DMS153 (cell line): ENCODE results near the gene STRAP.
"Not testable (repeated sequence)": the region's sequence is repeated elsewhere in the genome, so short reads cannot be mapped to it uniquely, and the experiment has no call there.

Source experiments
- DNase-seq: peaks from one replicate; lab custom pipeline; 2025; lab: John Stamatoyannopoulos, UW

Gene STRAP

DNA sequence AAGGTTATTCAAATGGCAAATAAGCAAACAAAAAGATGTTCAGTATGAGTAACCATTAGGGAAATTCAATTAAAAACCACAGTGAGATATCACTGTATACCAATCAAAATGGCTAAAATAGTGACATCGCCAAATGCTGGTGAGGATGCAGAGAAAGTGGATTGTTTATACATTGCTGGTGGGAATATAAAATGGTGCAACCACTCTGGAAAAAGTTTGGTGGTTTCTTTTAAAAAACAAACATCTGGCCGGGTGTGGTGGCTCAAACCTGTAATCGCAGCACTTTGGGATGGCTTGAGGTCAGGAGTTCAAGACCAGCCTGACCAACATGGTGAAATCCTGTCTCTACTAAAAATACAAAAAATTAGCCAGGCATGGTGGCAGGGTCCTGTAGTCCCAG lies 14.0 kb upstream of the STRAP start:
- DNase-seq: no peak

DNA sequence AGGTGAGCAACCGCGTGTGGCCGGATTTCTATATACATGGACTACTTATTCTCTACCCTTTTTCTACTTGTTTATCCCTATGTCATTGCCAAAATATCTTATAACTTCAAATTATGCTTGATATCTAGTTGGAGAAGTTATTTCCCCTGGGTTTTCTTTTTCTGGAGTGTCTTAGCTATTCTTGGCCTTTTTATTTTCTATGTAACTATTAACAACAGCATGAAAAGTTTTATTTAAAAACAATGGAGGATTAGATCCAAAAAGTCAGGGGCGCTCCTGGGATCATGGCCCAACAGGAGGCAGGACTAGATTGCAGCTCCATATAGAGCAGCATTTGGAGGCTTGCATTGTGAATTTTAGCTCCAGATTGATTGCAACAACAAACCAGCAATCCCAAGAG lies 8.6 kb upstream of the STRAP start:
- DNase-seq: no peak

DNA sequence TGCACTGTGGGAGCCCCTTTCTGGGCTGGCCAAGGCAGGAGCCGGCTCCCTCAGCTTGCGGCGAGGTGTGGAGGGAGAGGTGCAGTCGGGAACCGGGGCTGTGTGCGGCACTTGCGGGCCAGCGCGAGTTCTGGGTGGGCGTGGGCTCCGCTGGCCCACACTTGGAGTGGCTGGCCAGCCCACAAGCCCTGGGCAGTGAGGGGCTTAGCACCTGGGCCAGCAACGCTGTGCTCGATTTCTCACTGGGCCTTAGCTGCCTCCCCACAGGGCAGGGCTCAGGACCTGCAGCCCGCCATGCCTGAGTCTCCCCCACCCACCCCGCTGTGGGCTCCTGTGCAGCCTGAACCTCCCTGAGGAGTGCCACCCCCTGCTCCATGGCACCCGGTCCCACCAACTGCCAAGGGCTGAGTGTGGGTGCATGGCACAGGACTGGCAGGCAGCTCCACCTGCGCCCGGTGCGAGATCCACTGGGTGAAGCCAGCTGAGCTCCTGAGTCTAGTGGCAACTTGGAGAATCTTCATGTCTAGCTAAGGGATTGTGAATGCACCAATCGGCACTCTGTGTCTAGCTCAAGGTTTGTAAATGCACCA lies 7.5 kb upstream of the STRAP start:
- not testable (repeated sequence) for DNase-seq

DNA sequence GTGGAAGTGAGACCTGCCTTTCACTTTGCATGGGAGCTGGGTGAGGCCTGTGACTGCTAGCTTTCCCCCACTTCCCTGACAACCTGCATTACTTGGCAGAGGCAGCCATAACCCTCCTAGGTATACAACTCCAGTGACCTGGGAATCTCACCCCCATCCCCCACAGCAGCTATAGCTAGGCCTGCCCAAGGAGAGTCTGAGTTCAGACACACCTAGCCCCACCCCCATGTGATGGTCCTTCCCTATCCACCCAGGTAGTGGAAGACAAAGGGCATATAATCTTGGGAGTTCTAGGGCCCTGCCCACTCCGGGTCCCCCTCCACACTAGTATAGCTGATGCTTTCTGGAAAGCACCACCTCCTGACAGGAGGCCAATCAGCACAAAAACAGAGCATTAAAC lies 6.3 kb upstream of the STRAP start:
- no peak for DNase-seq

DNA sequence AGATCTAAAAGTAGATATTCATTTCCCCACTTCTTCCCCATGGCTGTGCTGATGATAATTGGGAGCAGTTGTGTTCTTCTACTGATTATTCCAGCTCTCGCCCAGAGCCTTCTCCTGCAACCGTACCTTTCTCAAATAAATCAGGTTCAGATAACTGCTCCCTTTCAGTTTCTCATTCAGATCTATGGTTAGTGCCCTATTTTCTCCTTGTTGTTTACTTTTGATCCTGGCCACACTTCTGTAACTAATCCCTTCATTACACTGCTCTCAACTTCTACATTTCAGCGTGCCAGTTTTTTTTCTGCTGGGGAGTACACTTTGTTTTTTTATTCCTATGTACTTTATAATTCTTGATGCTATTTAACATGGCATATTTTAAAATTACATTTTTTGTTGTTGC lies 2.8 kb upstream of the STRAP start:
- no peak for DNase-seq

DNA sequence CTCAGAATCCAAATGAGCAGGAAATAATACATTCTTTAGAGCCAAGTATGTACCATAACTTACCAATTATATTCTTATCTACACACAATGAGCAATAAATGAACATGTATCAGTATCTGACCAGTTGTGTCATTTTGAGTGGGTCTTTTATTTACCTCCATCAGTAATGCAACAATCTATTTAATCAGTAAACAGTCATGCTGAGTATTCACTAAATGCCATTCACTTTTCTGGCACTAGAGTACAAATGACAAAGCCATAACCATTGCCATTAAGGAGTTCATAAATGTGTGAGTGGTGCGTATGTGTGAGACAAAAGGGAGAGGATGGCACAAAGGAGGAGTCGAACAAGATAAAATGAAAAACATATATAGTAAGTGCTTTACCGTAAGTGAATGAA lies 1.5 kb upstream of the STRAP start:
- DNase-seq: peak; percentile 75

DNA sequence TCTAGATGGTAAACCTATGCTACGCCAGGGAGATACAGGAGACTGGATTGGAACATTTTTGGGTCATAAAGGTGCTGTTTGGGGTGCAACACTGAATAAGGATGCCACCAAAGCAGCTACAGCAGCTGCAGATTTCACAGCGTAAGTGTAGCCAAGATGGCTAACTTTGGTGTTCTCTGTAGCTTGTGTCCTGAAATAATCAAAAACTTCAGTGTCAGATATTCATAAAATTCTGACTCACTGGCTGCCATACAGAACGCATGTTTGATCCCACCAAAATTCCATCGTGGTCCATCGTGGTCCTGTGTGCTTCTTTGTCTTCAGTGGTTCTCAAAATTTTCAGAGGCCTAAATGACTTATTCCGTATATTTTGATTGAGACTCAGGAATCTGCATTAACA lies 1.3 kb downstream of the STRAP start:
- no peak for DNase-seq

DNA sequence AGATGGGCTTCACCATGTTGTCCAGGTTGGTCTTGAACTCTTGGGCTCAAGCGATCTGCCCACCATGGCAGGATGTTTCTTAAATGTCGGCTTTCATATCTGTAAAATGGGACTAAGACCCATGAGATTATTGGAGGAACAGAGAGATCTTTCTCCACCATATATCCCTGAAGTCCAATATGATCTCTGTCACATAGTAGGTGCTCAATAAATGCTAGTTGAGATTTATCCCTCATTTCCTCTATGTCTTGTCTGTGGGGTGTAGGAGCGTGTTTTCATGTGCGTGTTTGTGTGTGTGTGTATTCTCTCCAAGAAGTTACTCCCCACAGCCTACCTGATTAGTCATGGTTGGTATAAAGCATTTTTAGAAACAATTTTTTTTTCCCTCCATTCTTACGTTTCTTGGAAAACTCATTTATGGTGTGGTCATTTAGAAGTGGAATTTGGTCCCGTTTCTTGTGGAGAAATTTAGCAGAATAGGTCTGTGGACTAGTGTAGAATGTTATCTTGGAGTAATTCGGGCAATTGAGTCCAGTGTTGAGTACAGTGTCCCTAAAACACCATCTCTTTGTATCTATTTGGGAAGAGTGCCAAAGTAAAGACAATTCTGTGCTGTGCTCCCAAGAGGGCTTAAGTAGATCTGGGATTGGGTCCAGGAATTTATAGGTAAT lies 4.3 kb downstream of the STRAP start:
- DNase-seq: peak; percentile 67

DNA sequence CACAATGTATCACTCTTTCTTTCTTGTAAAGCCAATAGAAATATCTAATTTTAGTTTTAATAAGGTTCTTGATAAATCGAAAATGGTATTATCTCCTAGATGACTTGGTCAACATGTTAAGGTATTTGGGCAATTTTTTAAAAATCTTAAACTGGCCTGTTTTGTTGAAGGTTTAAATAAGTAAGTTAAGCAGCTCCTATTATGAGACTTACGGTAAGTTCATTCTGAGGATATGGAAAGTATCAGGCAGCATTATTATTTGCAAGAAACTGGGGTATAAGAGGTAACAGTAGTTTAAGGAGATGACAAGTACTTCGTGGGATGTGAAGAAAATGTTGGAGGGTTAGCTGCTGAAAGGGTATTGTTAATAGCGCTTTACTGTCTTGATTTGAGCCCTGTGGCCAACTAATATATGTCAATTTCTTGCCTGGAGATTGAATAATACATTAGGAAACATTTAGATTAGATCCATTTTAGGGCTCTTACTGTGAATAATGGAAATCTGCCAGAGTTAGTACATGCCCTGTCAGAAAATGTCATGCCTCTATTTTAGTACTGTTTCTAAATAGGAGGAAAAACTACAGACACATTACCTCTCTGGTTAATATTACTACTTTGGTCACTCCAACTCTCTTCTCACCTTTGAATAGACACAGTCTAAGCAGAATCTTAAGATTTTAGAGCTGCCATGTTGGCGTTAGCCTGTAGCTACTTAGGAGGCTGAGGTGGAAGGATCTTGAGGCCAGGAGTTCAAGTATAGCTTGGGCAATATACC lies 5.0 kb downstream of the STRAP start:
- DNase-seq: no peak

DNA sequence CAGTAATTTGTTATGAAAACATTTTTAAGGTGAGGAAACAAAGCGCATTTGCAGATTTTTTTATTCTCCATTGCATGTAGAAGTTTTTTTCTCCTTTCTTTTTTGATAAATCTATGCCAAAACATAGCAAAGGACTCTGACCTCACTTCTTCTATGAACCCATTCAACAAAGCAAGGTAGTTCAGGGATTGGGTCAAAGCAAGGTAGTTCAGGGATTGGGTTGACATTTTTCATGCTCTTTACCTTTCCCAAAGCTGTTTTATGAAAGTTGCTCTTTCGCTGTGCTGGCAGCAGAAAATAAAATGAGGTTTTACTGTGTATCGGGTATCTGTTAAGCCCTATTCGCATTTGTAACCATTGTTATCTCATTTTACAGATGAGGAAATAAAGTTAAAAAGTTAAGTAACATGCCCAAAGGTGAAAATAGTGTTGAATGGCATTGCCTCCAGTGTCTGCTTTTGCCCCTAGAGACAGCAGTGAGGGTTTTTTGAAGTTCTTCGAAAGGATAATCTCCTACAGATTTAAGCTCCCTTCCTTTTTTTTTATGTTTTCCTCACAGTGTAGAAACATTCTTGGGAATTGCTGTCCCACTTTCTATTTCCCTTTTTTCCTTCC lies 10.6 kb downstream of the STRAP start:
- no peak for DNase-seq

DNA sequence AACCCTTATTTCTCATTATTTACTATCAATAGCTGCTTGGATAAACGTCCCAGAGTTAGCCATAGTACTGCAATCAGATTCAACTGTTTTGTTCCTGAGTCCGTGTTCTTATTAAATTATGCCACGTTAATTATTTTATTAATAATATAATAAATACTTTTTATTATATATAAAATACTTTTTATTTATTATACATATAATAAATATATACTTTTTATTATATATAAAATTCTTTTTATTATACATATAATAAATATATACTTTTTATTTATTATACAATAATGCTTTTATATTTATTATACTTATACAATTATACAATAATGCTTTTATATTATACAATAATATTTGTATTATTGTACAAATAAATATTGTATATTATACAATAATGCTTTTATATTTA lies 11.1 kb downstream of the STRAP start:
- no peak for DNase-seq

DNA sequence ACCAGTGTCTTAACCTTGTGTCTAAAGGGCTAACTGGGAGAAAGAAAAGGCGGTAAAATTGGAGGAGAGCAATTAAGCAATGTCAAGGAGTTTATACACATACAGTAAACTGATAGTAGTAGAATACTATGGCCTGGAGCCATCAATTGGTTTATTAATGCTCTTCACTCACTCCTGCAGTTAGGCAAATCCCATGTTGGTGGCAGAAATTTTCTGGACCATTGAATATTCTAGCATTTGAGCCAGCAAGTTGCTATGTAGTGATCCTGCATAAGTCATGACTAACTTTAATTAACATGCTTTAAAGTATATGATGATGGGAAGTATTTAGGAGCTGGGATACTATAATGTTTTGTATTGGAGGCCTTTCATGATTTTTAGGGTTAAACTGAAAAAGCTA lies 14.7 kb downstream of the STRAP start:
- DNase-seq: no peak

DNA sequence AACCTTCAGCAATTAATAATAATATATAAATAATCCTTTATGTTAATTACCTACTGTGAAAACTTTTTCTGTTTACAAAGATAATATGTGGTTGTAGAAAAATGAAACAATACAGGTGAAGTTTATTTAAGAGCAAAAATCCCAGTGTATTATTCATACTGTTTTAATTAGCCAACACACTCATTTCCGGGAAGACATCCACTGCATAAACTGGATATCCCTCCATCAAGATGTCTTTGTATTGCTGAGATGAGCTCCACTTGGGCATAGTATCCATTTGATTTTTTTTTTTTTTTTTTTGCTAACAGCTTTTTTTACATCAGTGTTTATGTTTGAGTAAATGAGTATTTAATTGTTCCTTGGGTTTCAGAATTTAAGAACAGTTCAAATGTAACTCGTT lies 15.2 kb downstream of the STRAP start:
- DNase-seq: no peak

DNA sequence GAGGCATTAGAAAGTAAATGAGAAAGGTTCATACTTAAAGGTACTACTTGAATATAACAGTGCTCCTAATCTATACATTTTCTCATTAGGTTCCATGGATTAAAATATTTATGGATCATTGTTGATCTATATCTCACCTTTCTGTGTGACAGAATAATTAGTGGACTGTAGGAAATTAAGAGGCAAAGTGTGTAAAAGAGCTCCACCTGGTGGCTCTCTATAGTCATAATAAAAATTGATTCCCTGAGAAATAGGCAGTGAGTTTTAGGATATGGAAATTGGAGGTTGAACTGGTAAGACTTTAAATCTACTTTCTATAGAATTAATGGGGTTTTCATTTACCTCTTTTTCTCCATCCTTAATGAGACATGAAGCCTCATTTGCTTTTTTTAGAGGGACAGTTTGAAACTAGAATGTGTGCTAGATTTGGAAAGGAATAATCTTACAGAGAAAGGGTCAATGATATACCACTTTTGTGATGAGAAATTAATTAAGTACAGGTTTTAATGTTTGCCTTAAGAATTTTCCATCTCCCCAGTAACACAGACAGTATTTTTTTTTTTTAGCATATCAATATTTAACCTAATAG lies 17.2 kb downstream of the STRAP start:
- DNase-seq: peak; percentile 2

DNA sequence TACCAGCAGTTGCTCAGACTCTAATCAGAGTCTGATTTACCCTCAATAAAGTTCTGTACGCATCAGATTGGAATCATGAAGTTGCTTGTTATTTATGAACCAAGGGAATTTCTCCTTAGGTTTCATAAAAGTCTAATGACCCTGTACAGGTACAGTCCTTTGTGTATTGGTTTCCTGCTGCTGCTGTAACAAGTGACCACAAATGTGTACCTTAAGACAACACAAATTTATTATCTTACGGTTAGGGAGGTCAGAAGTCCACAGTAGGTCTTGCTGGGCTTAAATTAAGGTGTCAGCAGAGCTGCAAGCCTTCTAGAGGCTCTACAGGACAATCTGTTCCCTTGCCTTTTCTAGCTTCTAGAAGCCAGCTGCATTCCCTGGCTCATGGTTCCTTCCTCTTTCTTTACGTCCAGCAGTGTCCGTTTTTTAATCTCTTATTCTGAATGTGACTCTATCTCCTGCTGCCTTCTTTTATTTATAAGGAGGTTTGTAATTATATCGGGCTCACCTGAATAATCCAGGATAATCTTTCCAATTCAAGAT lies 22.3 kb downstream of the STRAP start:
- DNase-seq: no peak

DNA sequence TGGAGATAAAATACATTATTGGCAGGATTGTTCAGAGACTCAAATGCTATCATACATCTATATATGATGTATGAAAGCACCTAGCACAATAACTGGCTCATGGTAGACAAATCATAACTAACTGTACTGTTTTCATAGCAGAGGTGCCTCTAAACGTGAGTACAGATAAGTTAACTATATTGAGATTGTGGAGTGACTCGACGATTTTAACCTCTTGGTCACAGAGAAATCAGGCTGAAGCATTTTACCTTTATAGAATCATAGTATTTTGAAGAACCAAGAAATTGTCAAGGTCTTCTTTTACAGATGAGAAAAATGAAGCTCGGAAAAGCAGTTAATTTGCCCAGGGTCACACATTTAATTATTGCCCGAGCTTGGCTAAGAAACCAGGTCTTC lies 28.3 kb downstream of the STRAP start:
- DNase-seq: no peak

DNA sequence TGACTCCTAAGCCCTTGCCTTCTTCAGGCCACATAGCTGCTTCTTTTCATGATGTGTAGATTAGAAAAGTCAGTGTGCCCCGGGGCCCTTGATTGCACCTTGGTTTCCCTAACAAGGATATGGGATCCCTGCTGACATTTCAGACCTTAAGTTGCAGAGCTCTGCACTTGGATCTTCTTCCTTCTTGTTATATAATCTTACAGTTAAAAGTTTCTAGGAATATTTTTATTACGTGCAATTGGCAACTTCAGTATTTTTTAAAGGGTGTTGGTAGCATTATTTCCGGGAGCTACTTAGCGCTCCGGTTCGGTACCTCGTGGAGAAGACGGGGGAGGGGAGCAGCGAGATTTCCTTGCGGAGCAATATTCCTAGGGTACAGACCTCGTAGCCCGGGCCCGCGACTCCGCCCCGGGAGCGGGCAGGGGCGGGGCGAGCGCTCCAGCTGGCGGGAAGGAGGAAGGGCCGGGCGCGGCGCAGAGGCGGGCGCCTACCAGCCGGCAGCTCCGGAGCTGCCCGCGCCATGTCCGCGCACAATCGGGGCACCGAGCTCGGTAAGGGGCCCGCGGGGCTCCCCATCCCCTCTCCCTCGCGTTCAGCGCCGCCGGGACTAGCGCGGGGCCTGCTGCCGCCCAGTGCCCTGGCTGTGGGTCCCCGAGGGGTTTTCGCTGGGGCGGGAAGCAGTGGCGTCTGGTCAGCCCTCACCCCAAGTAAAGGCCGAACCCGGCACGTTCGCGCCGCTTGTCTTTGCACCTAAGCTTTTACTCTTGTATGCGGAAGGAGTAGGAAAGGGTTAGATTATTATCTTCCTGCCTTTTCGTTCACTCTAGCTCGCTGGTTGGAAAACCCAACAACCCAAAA lies 28.9 kb downstream of the STRAP start, which contains the start of gene DERA:
Gene DERA, plus strand, starts transcription at position 469 of the 858 bp plus-strand sequence. Its CDS starts 52 bp downstream, at position 521.
- peak; percentile 77 for DNase-seq

DNA sequence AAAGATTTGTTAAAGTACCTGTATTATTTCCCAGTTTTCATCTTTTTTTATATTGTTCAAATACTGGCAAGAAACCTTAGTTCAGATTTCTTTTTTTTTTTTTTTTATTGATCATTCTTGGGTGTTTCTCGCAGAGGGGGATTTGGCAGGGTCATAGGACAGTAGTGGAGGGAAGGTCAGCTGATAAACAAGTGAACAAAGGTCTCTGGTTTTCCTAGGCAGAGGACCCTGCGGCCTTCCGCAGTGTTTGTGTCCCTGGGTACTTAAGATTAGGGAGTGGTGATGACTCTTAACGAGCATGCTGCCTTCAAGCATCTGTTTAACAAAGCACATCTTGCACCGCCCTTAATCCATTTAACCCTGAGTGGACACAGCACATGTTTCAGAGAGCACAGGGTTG lies 29.7 kb downstream of the STRAP start:
- not testable (repeated sequence) for DNase-seq

DNA sequence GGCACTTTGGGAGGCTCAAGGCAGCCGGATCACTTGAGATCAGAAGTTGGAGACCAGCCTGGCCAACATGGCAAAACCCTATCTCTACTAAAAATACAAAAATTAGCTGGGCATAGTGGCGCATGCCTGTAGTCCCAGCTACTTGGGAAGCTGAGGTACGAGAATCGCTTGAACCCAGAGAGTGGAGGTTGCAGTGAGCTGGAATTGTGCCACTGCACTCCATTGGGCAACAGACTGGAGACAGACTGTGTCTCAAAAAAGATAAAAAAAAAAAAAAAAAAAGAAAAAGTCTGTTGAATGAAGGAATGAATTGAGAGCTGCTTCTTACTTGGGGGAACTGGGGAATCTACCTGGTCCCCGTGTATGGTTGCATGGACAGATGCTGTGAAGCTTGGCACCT lies 31.9 kb downstream of the STRAP start:
- DNase-seq: not testable (repeated sequence)

DNA sequence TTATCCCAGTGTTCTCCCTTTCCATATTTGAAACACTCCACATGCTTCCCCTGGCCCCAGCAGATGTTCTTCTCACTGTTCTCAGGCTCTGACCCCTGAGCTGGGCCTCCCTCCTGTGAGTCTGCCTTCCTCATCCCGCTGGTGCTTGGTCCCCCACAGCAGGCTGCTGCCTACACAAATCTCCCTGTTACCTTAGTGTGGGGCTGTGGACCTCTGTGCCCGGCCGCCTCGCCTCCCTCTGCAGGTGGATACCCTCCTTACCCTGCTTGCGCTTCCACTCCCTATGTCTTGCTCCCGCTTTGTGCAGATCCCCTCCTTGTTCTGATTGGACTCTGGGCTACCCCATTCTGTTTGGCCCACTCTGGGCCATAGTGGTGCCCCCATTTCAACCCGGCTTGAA lies 35.9 kb downstream of the STRAP start:
- no peak for DNase-seq

DNA sequence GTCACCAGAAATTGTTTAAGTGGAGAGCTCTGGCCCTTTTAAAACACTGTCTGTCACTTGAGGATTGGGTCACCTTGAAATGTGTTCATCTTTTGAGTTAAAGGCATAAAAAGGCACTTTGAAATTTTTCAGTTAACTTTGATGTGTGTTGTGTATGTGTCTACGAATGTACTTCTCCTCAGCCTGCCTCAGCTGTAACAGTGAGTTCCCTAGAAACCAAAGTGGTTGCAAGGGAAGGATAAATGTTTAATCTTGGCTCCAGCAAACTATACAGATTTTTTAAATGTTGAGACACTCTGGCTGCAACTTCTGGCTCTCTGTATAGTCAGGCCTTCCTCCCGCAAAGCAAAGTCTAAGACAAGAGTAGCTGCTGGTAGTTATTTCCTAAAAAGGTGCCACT lies 37.2 kb downstream of the STRAP start:
- DNase-seq: no peak
